H9 (cell line): ENCODE results near the gene KRT81. TPM values are rescaled to one million over a fixed set of nuclear protein-coding genes. Genes with fewer than 3 reads are reported as not detected.

Experiments
- DNase-seq: peaks from one replicate; pipeline ENCODE4 v3.0.0-alpha.2; 2017
- H2AFZ ChIP-seq: one replicate; pipeline ENCODE4 v1.6.1; 2013; ENCODE audit warnings: mild to moderate bottlenecking, low read length, control low read depth, moderate library complexity
- H2AK5ac ChIP-seq: 2 replicates; pipeline ENCODE4 v1.6.1; 2013; ENCODE audit warnings: low read length, control low read depth, mixed read lengths; ENCODE audit not compliant: insufficient read length
- H2BK120ac ChIP-seq: one replicate; pipeline ENCODE4 v1.6.1; 2013; ENCODE audit warnings: low read depth, mild to moderate bottlenecking, low read length, control low read depth, inconsistent platforms; ENCODE audit not compliant: poor library complexity, severe bottlenecking
- H2BK12ac ChIP-seq: 2 replicates; pipeline ENCODE4 v1.6.1; 2013; ENCODE audit warnings: low read length, control low read depth, mixed read lengths, low read depth; ENCODE audit not compliant: insufficient read length
- H2BK15ac ChIP-seq: 2 replicates; pipeline ENCODE4 v1.6.1; 2013; ENCODE audit warnings: low read depth, low read length, control low read depth
- H2BK20ac ChIP-seq: one replicate; pipeline ENCODE4 v1.6.1; 2013; ENCODE audit warnings: low read depth, mild to moderate bottlenecking, low read length, control low read depth, inconsistent platforms; ENCODE audit not compliant: poor library complexity, severe bottlenecking
- H2BK5ac ChIP-seq: 2 replicates; pipeline ENCODE4 v1.6.1; 2013; ENCODE audit warnings: low read length, control low read depth, mixed read lengths; ENCODE audit not compliant: insufficient read length
- H3K14ac ChIP-seq: 2 replicates; pipeline ENCODE4 v1.6.1; 2013; ENCODE audit warnings: low read length, control low read depth; ENCODE audit not compliant: insufficient read depth
- H3K18ac ChIP-seq: 2 replicates; pipeline ENCODE4 v1.6.1; 2013; ENCODE audit warnings: low read depth, mild to moderate bottlenecking, mixed read lengths, low read length, control low read depth; ENCODE audit not compliant: insufficient read length
- H3K23ac ChIP-seq: 2 replicates; pipeline ENCODE4 v1.6.1; 2013; ENCODE audit warnings: low read length, control low read depth, mixed read lengths, low read depth; ENCODE audit not compliant: insufficient read length
- H3K23me2 ChIP-seq: 2 replicates; pipeline ENCODE4 v1.6.1; 2013; ENCODE audit warnings: low read depth, mild to moderate bottlenecking, mixed read lengths, low read length, control low read depth; ENCODE audit not compliant: insufficient read length, poor library complexity, severe bottlenecking
- H3K27ac ChIP-seq: 2 replicates; pipeline ENCODE4 v1.5.1; 2013; ENCODE audit warnings: low read length, control low read depth, mixed read lengths, low read depth; ENCODE audit not compliant: insufficient read length
- H3K27me3 ChIP-seq: 2 replicates; pipeline ENCODE4 v1.6.1; 2013; ENCODE audit warnings: low read length, control low read depth, inconsistent platforms; ENCODE audit not compliant: insufficient read depth
- H3K4ac ChIP-seq: 2 replicates; pipeline ENCODE4 v1.6.1; 2013; ENCODE audit warnings: low read depth, mild to moderate bottlenecking, control low read depth, inconsistent platforms, low read length, moderate library complexity
- H3K4me1 ChIP-seq: 2 replicates; pipeline ENCODE4 v1.6.1; 2013; ENCODE audit warnings: low read length, control low read depth, inconsistent platforms; ENCODE audit not compliant: insufficient read depth
- H3K4me2 ChIP-seq: 2 replicates; pipeline ENCODE4 v1.6.1; 2013; ENCODE audit warnings: low read length, control low read depth, mixed read lengths; ENCODE audit not compliant: insufficient read length, insufficient read depth
- H3K56ac ChIP-seq: 2 replicates; pipeline ENCODE4 v1.6.1; 2013; ENCODE audit warnings: low read depth, mild to moderate bottlenecking, mixed read lengths, low read length, control low read depth; ENCODE audit not compliant: insufficient read length
- H3K79me1 ChIP-seq: 2 replicates; pipeline ENCODE4 v1.6.1; 2013; ENCODE audit warnings: low read depth, mild to moderate bottlenecking, moderate library complexity, low read length, control low read depth, inconsistent platforms; ENCODE audit not compliant: insufficient read depth, poor library complexity, severe bottlenecking
- H3K79me2 ChIP-seq: 2 replicates; pipeline ENCODE4 v1.6.1; 2013; ENCODE audit warnings: low read length, control low read depth, inconsistent platforms; ENCODE audit not compliant: insufficient read depth
- H3K9ac ChIP-seq: 2 replicates; pipeline ENCODE4 v1.6.1; 2013; ENCODE audit warnings: low read length, control low read depth, mixed read lengths; ENCODE audit not compliant: insufficient read length; ENCODE audit errors: extremely low read depth
- H3K9me3 ChIP-seq: one replicate; pipeline ENCODE4 v1.6.1; 2013; ENCODE audit warnings: low read depth, low read length, inconsistent platforms; ENCODE audit not compliant: control insufficient read depth
- H3T11ph ChIP-seq: one replicate; pipeline ENCODE4 v1.6.1; 2013; ENCODE audit warnings: mild to moderate bottlenecking, low read length, control low read depth, inconsistent platforms
- H4K20me1 ChIP-seq: one replicate; pipeline ENCODE4 v1.6.1; 2013; ENCODE audit not compliant: control insufficient read depth, insufficient read length, insufficient read depth
- H4K5ac ChIP-seq: 2 replicates; pipeline ENCODE4 v1.6.1; 2013; ENCODE audit warnings: low read depth, mild to moderate bottlenecking, mixed read lengths, low read length, control low read depth; ENCODE audit not compliant: insufficient read length
- H4K8ac ChIP-seq: replicated peaks from 2 replicates; pipeline ENCODE4 v1.6.1; 2013; ENCODE audit warnings: low read length, control low read depth, mixed read lengths, low read depth; ENCODE audit not compliant: insufficient read length
- H4K91ac ChIP-seq: 2 replicates; pipeline ENCODE4 v1.6.1; 2013; ENCODE audit warnings: low read depth, mild to moderate bottlenecking, moderate library complexity, mixed read lengths, low read length, control low read depth; ENCODE audit not compliant: insufficient read length
- H3K27ac Mint-ChIP-seq, 3 experiments: 2 replicates in 2 of 3; 3 replicates in 1 of 3; pipeline ENCODE4 v1.8.0; 2020 to 2021; ENCODE audit warnings: mixed read lengths in 3 of 3, mild to moderate bottlenecking in 1 of 3, moderate library complexity in 1 of 3
- H3K27me3 Mint-ChIP-seq: 2 replicates; pipeline ENCODE4 v1.8.0; 2021; ENCODE audit warnings: low read depth, mild to moderate bottlenecking, moderate library complexity, mixed read lengths
- H3K36me3 Mint-ChIP-seq, 3 experiments: 2 replicates in 2 of 3; 3 replicates in 1 of 3; pipeline ENCODE4 v1.8.0; 2020 to 2021; ENCODE audit warnings: low read depth in 3 of 3, mixed read lengths in 3 of 3; ENCODE audit not compliant: insufficient read depth in 1 of 3
- H3K4me1 Mint-ChIP-seq, 2 experiments: 2 replicates each; pipeline ENCODE4 v1.8.0; 2020; ENCODE audit warnings: mixed read lengths in 2 of 2
- H3K4me3 Mint-ChIP-seq, 2 experiments: 2 replicates in 1 of 2; 3 replicates in 1 of 2; pipeline ENCODE4 v1.8.0; 2020 to 2021; ENCODE audit warnings: mild to moderate bottlenecking in 2 of 2, mixed read lengths in 2 of 2, moderate library complexity in 1 of 2
- H3K9me3 Mint-ChIP-seq, 2 experiments: 2 replicates in 1 of 2; 3 replicates in 1 of 2; pipeline ENCODE4 v1.8.0; 2020; ENCODE audit warnings: mild to moderate bottlenecking in 2 of 2, mixed read lengths in 2 of 2, moderate library complexity in 1 of 2
- CTCF ChIP-seq: fragments of 200-600 bp; sonication (generic); conservative IDR thresholded peaks from 3 replicates; pipeline ENCODE4 v1.8.0; 2021; ENCODE audit warnings: antibody characterized with exemption, mild to moderate bottlenecking
- WGBS: extraction: QIAGEN DNeasy Blood & Tissue Kit; methylation state at CpG from one replicate; pipeline ENCODE4 v1.1.7; 2013; ENCODE audit warnings: missing lambda C conversion rate, low lambda C conversion rate, mixed read lengths; ENCODE audit not compliant: insufficient read length; ENCODE audit errors: extremely low coverage; 5-methylcytosine and 5-hydroxymethylcytosine counted together
- total RNA-seq: library from RNA; stranded (reverse); gene quantifications from 2 replicates; pipeline ENCODE4 v1.2.1, GENCODE V29; 2021

The KRT81 gene
- total RNA-seq, 1 experiment from 2014 or later, result not detected

DNA sequence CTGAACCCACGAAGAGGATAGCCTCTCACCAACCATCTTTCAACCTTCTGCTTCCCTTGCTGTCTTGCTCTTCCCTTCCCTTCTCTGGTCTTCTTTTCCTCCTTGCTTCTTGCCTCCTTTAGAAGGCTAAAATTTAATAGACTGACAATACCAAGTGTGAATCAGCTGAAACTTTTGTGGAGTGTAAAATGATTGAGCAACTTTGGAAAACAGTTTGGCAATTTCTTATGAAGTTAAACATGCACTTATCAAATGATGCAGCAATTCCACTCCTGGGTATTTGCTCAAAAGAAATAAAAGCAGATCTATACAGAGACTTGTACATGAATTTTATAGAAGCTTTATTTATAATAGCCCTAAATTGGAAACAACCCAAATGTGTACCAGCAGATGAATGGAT, 20.2 kb downstream of the KRT81 start:
- no peak overlapping the region for H2BK20ac ChIP-seq
- no peak overlapping the region for H3K18ac ChIP-seq
- Mint-ChIP-seq H3K4me3 (no peak overlapping the region), H3K9me3 (no peaks in the 10 kb centered on the region), H3K36me3 (no peaks in the 10 kb centered on the region), H3K4me1 (peaks cover 0 to 2% of the 10 kb centered on the region in 2 experiments), H3K27ac (no peak overlapping the region), H3K27me3 (peaks cover 35% of the 10 kb centered on the region)
- H3K79me1 ChIP-seq, result no peaks in the 10 kb centered on the region
- H3K9ac ChIP-seq, result no peak overlapping the region
- no peaks in the 10 kb centered on the region; the same call in 1 of the 2 replicates for H3K27me3 ChIP-seq
- H2BK120ac ChIP-seq, result no peak overlapping the region
- no peak overlapping the region for H4K8ac ChIP-seq
- H3K4me2 ChIP-seq, result no peak overlapping the region
- H4K5ac ChIP-seq, result no peak overlapping the region
- H2AK5ac ChIP-seq, result no peak overlapping the region
- no peak overlapping the region for H2AFZ ChIP-seq
- no peaks in the 10 kb centered on the region for H3K9me3 ChIP-seq
- no peaks in the 10 kb centered on the region for H3K79me2 ChIP-seq
- no peak for DNase-seq
- H3K4me1 ChIP-seq, result no peaks in the 10 kb centered on the region
- no peak overlapping the region for H2BK15ac ChIP-seq
- no peak overlapping the region for H3K23ac ChIP-seq
- no peak overlapping the region for H4K91ac ChIP-seq
- no peak overlapping the region for H3K27ac ChIP-seq
- no peak overlapping the region for H3K4ac ChIP-seq
- no peaks in the 10 kb centered on the region for H4K20me1 ChIP-seq
- no peak overlapping the region for H2BK5ac ChIP-seq
- H3K56ac ChIP-seq, result no peak overlapping the region
- H3K23me2 ChIP-seq, result no peaks in the 10 kb centered on the region
- no peak overlapping the region for H2BK12ac ChIP-seq
- no CpG with 5 or more reads among the region's 1 CpG for WGBS
- H3T11ph ChIP-seq, result no peak overlapping the region
- TF ChIP-seq CTCF, result no peak
- no peak overlapping the region for H3K14ac ChIP-seq
